ENCODE data around the gene SPIN2A.
"Not testable (repeated sequence)": the region's sequence is repeated elsewhere in the genome, so short reads cannot be mapped to it uniquely, and the experiment has no call there.

The SPIN2A gene

DNA sequence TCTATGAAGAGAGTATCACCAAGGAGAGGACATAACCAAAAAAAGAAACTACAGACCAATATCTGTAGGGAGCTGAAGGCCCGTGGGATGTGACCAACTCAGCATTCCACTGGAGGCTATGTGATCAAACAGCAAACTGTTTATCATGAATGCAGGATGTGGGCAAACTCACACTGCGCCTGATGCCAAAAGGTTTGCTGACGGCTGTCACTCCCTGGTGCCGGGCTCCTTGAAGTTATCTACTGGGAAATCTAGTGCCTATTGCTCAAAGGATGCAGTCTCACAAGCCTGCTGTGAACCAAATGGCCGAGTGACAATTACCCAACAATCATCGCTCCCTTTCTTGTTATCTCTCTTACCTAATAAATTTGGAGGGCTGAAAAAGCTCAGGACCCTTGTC, 34.3 kb downstream of the SPIN2A start:
- not testable (repeated sequence) for DNase-seq

Measured in nucleus accumbens (tissue), 56 donors.